Omental fat pad (tissue), 4 donors: Measurements from ENCODE around the gene CAPN2. TPM values are rescaled to one million over a fixed set of nuclear protein-coding genes. Genes with fewer than 3 reads are reported as not detected.

Experiments
- ATAC-seq: fragments of 150-250 bp; one replicate; pipeline ENCODE4 v1.9.1; 2016; ENCODE audit warnings: mild to moderate bottlenecking, moderate library complexity; ENCODE audit not compliant: low FRiP score
- DNase-seq: peaks from one replicate; pipeline ENCODE4 v3.0.0-alpha.2; 2019; ENCODE audit warnings: low spot score
- total RNA-seq, 4 donors: library from RNA; depleted of rRNA; stranded (reverse); fragments of >200 nt; gene quantifications; one replicate each; pipeline ENCODE4 v1.1.0, GENCODE V29; 2016
- TF ChIP-seq, protein P1 (sequence below), 3 donors: fragments of 450-650 bp; IDR thresholded peaks; one replicate each; pipeline ENCODE4 v1.5.1; 2016 to 2017; ENCODE audit warnings: antibody characterized with exemption in 3 of 3, mild to moderate bottlenecking in 3 of 3, moderate library complexity in 2 of 3

The CAPN2 gene
- total RNA-seq, 4 donors from 2014 or later, result 171 to 314 (median 229) TPM

- ATAC-seq (no peak), DNase-seq (no peak)
- TF ChIP-seq, protein P1, sequence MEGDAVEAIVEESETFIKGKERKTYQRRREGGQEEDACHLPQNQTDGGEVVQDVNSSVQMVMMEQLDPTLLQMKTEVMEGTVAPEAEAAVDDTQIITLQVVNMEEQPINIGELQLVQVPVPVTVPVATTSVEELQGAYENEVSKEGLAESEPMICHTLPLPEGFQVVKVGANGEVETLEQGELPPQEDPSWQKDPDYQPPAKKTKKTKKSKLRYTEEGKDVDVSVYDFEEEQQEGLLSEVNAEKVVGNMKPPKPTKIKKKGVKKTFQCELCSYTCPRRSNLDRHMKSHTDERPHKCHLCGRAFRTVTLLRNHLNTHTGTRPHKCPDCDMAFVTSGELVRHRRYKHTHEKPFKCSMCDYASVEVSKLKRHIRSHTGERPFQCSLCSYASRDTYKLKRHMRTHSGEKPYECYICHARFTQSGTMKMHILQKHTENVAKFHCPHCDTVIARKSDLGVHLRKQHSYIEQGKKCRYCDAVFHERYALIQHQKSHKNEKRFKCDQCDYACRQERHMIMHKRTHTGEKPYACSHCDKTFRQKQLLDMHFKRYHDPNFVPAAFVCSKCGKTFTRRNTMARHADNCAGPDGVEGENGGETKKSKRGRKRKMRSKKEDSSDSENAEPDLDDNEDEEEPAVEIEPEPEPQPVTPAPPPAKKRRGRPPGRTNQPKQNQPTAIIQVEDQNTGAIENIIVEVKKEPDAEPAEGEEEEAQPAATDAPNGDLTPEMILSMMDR (IDR thresholded peaks at IDR 0.05), result no peak
These were observed 52.8 kb downstream of the CAPN2 start for GRCh38 chr1:223765036-223765718.

- DNase-seq (no peak), ATAC-seq (no peak)
- TF ChIP-seq, protein P1 (IDR thresholded peaks at IDR 0.05), result no peak
These were observed 53.5 kb downstream of the CAPN2 start for GRCh38 chr1:223765719-223766340.

DNA sequence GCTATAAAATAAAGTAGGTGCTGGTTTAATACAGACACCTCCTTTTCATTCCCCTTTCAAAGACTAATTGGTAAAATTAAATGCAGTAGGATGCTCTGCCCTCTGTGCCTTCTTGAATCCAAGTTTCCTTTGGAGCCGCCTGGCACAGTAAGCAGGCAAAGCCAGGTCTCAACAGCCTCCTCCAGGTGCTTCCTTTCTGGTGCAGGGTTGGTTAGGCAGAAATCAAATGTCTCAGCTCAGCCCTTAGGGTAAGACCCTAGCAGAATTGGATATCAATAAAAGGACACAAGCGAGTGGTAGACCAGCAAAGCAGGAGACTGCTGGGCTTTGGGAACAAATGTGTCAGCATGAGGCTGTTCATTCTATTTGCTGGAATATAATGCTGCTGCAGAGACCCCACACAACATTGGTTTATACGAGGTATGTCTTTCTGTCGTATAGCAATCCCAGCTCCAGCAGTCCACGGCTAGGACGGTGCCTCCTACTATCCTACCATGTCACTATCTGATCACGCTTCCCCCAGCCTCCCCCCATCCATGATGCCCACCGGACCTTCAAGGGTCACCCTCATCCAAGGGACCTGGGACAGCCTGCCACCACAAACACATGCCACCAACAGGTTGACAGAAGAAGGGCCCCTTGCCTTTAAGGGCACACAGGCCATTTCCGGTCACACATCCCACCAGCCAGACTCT, 58.4 kb downstream of the CAPN2 start:
- TF ChIP-seq, protein P1 (IDR thresholded peaks at IDR 0.05), result no peak
- no peak for ATAC-seq
- no peak for DNase-seq

- ATAC-seq, result no peak
- TF ChIP-seq, protein P1 (IDR thresholded peaks at IDR 0.05), result no peak
- no peak for DNase-seq
These were observed 59.1 kb downstream of the CAPN2 start for GRCh38 chr1:223771469-223771813.

GRCh38 chr1:223771814-223772770, 59.8 kb downstream of the CAPN2 start:
- TF ChIP-seq, protein P1 (IDR thresholded peaks at IDR 0.05), result no peak
- peak; percentile 86 for ATAC-seq
- peak; percentile 61 for DNase-seq

- TF ChIP-seq, protein P1 (IDR thresholded peaks at IDR 0.05), result no peak
- no peak for DNase-seq
- no peak for ATAC-seq
These were observed 60.4 kb downstream of the CAPN2 start for GRCh38 chr1:223772771-223773160.
